IPS DF 6.9 (cell line): Measurements from ENCODE around the gene AQR.
"Not testable (repeated sequence)": the region's sequence is repeated elsewhere in the genome, so short reads cannot be mapped to it uniquely, and the experiment has no call there.

Source experiments
- DNase-seq: peaks from one replicate; pipeline ENCODE4 v3.0.0-alpha.2; 2013; ENCODE audit warnings: low read depth, low spot score
- H3K27ac ChIP-seq: one replicate; pipeline ENCODE4 v1.5.1; 2013; ENCODE audit warnings: low read length, control low read depth
- H3K27me3 ChIP-seq: 2 replicates; pipeline ENCODE4 v1.6.1; 2013; ENCODE audit warnings: mild to moderate bottlenecking, low read length; ENCODE audit not compliant: control insufficient read depth, insufficient read depth
- H3K36me3 ChIP-seq: 2 replicates; pipeline ENCODE4 v1.6.1; 2013; ENCODE audit warnings: low read length; ENCODE audit not compliant: control insufficient read depth, insufficient read depth
- H3K4me1 ChIP-seq: 2 replicates; pipeline ENCODE4 v1.6.1; 2013; ENCODE audit warnings: low read length; ENCODE audit not compliant: control insufficient read depth, insufficient read depth
- H3K4me3 ChIP-seq: 2 replicates; pipeline ENCODE4 v1.5.1; 2013; ENCODE audit warnings: mild to moderate bottlenecking, low read length
- H3K9me3 ChIP-seq: 2 replicates; pipeline ENCODE4 v1.6.1; 2013; ENCODE audit warnings: low read length, inconsistent platforms; ENCODE audit not compliant: control insufficient read depth, insufficient read depth
- WGBS: extraction: QIAGEN DNeasy Blood & Tissue Kit; methylation state at CpG from one replicate; pipeline ENCODE4 v1.1.7; 2013; ENCODE audit warnings: mixed read lengths, missing lambda C conversion rate; ENCODE audit not compliant: insufficient read length, insufficient coverage; 5-methylcytosine and 5-hydroxymethylcytosine counted together

Gene AQR

GRCh38 chr15:34820110-34820509 lies 149.4 kb downstream of the AQR start:
- Histone ChIP-seq H3K27me3 (no peaks in the 10 kb centered on the region), H3K27ac (no peak overlapping the region), H3K4me1 (no peaks in the 10 kb centered on the region; the same call in 1 of the 2 replicates), H3K4me3 (no peak overlapping the region), H3K36me3 (no peaks in the 10 kb centered on the region), H3K9me3 (no peaks in the 10 kb centered on the region)
- no peak for DNase-seq
- no CpG with 5 or more reads among the region's 5 CpGs for WGBS

- H3K4me1 ChIP-seq, result no peaks in the 10 kb centered on the region
- no CpG with 5 or more reads among the region's 1 CpG for WGBS
- H3K4me3 ChIP-seq, result no peak overlapping the region
- H3K36me3 ChIP-seq, result no peaks in the 10 kb centered on the region
- no peaks in the 10 kb centered on the region for H3K9me3 ChIP-seq
- DNase-seq, result no peak
- H3K27ac ChIP-seq, result no peak overlapping the region
- H3K27me3 ChIP-seq, result no peaks in the 10 kb centered on the region
Observed at GRCh38 chr15:34818526-34818925, 151.0 kb downstream of the AQR start.

DNA sequence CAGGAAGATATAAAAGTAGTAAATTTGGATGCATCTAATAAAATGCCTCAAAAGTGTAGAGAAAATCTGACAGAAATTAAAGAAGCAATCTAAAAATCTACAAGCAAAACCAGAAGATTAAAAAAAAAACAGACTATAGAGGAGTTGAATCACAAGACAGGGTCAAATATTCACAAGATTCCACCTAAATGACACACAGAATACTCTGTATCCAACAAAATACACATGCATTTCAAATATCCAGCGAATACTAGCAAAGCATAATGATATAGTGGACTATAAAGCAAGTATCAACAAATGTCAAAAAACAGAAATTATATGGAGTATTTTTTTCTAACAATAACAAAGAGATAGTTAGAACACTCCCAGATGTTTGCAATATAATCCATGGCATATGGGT lies 153.7 kb downstream of the AQR start:
- H3K9me3 ChIP-seq, result no peaks in the 10 kb centered on the region
- WGBS, result no CpG with 5 or more reads among the region's 1 CpG
- no peak overlapping the region for H3K27ac ChIP-seq
- no peak for DNase-seq
- no peak overlapping the region for H3K4me3 ChIP-seq
- no peaks in the 10 kb centered on the region for H3K36me3 ChIP-seq
- no peaks in the 10 kb centered on the region for H3K27me3 ChIP-seq
- H3K4me1 ChIP-seq, result no peaks in the 10 kb centered on the region

DNA sequence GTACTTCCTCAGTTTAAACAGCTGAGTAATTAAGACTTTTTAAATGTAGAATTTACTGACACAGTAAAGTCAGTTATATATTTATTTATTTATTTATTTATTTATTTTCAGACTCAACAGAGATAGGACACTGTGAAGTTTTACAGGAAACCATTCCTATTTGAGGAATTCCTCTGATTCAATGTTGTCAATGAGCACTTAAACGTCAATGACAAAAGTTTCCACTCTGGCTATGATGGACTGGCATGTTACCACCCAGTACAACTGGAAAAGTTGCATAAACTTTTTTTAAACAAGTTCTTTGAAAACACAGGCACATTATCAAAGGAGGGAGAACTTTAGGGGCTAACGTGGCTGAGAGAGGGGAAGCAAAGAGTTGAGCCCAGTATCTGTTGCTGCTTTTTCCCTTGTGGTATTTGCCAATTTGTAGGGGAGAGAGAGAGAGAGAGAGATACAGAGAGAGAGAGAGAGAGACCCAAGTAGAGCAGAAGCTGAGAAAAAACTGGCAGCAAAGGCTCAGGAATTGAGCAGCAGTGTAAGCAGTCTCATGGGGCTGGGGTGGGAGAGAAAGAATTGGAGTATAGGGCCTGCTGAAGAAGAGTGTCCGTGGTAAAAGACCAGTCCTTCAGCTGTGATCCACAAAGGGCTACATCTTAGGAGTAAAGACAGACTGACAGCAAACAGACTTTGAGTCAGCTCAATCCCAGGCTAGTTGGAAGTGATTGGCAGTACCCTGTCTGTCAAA lies 155.9 kb downstream of the AQR start:
- Histone ChIP-seq H3K4me1 (no peaks in the 10 kb centered on the region), H3K27ac (no peak overlapping the region)
- WGBS, result no CpG with 5 or more reads among the region's 3 CpGs

GRCh38 chr15:34812868-34813365 lies 156.6 kb downstream of the AQR start:
- not testable (repeated sequence) for H3K36me3 ChIP-seq, H3K27ac ChIP-seq, H3K27me3 ChIP-seq, H3K9me3 ChIP-seq, H3K4me3 ChIP-seq, DNase-seq, H3K4me1 ChIP-seq
- WGBS, result no CpG with 5 or more reads among the region's 9 CpGs

More for the DNA sequence above, 155.9 kb downstream of the AQR start:
- no peaks in the 10 kb centered on the region for H3K36me3 ChIP-seq
- no peaks in the 10 kb centered on the region for H3K9me3 ChIP-seq
- no peaks in the 10 kb centered on the region for H3K27me3 ChIP-seq
- H3K4me3 ChIP-seq, result no peak overlapping the region
- DNase-seq, result no peak

GRCh38 chr15:34812369-34812768 lies 157.2 kb downstream of the AQR start:
- no peak for DNase-seq
- no CpG with 5 or more reads among the region's 1 CpG for WGBS
- H3K4me1 ChIP-seq, result no peaks in the 10 kb centered on the region
- H3K36me3 ChIP-seq, result no peaks in the 10 kb centered on the region
- H3K4me3 ChIP-seq, result no peak overlapping the region
- no peaks in the 10 kb centered on the region for H3K9me3 ChIP-seq
- H3K27ac ChIP-seq, result no peak overlapping the region
- no peaks in the 10 kb centered on the region for H3K27me3 ChIP-seq

- DNase-seq, result no peak
- Histone ChIP-seq H3K4me3 (no peak overlapping the region), H3K4me1 (no peaks in the 10 kb centered on the region; the same call in 1 of the 2 replicates), H3K27me3 (no peaks in the 10 kb centered on the region), H3K36me3 (no peaks in the 10 kb centered on the region), H3K9me3 (no peaks in the 10 kb centered on the region), H3K27ac (no peak overlapping the region)
- WGBS, result no CpG with 5 or more reads among the region's 5 CpGs
Observed at GRCh38 chr15:34810443-34811129, 159.0 kb downstream of the AQR start.

GRCh38 chr15:34809186-34809585 lies 160.4 kb downstream of the AQR start:
- Histone ChIP-seq H3K4me3 (no peak overlapping the region), H3K9me3 (no peaks in the 10 kb centered on the region), H3K4me1 (no peaks in the 10 kb centered on the region; the same call in 1 of the 2 replicates), H3K36me3 (no peaks in the 10 kb centered on the region), H3K27ac (no peak overlapping the region), H3K27me3 (no peaks in the 10 kb centered on the region)
- no CpG with 5 or more reads among the region's 3 CpGs for WGBS
- no peak for DNase-seq

GRCh38 chr15:34808016-34808415 lies 161.5 kb downstream of the AQR start:
- no peaks in the 10 kb centered on the region for H3K9me3 ChIP-seq
- no CpG with 5 or more reads among the region's 3 CpGs for WGBS
- H3K27me3 ChIP-seq, result no peaks in the 10 kb centered on the region
- H3K36me3 ChIP-seq, result no peaks in the 10 kb centered on the region
- no peak overlapping the region for H3K27ac ChIP-seq
- H3K4me1 ChIP-seq, result no peaks in the 10 kb centered on the region; the same call in 1 of the 2 replicates
- DNase-seq, result no peak
- no peak overlapping the region for H3K4me3 ChIP-seq

GRCh38 chr15:34807241-34807640 lies 162.3 kb downstream of the AQR start:
- not testable (repeated sequence) for H3K4me3 ChIP-seq, H3K27ac ChIP-seq, H3K36me3 ChIP-seq, H3K27me3 ChIP-seq, H3K9me3 ChIP-seq, H3K4me1 ChIP-seq, DNase-seq
- WGBS, result no CpG with 5 or more reads among the region's 8 CpGs
